Measurements from ENCODE around the gene AKR1D1.
"Not testable (repeated sequence)": the region's sequence is repeated elsewhere in the genome, so short reads cannot be mapped to it uniquely, and the experiment has no call there.

AKR1D1 gene

GRCh38 chr7:138076196-138076595, at the start of gene AKR1D1:
AKR1D1 (plus strand) TSS chr7:138076459; CDS start chr7:138076519, 60 bp downstream.
- no peak for DNase-seq

GRCh38 chr7:138027100-138027499, 49.2 kb upstream of the AKR1D1 start:
- DNase-seq: no peak

GRCh38 chr7:138029126-138029525, 47.1 kb upstream of the AKR1D1 start:
- DNase-seq: no peak

- DNase-seq: no peak
Measured at GRCh38 chr7:138029941-138030340, 46.3 kb upstream of the AKR1D1 start.

- DNase-seq: no peak
Measured at GRCh38 chr7:138030679-138031351, 45.4 kb upstream of the AKR1D1 start.

GRCh38 chr7:138032186-138032585, 44.1 kb upstream of the AKR1D1 start:
- no peak for DNase-seq

GRCh38 chr7:138032770-138033169, 43.5 kb upstream of the AKR1D1 start:
- DNase-seq: no peak

GRCh38 chr7:138033241-138033640, 43.0 kb upstream of the AKR1D1 start:
- DNase-seq: no peak

GRCh38 chr7:138036135-138036534, 40.1 kb upstream of the AKR1D1 start:
- DNase-seq: no peak

- DNase-seq: not testable (repeated sequence)
Measured at GRCh38 chr7:138040063-138040462, 36.2 kb upstream of the AKR1D1 start.

- DNase-seq: no peak
Measured at GRCh38 chr7:138044897-138045296, 31.4 kb upstream of the AKR1D1 start.

GRCh38 chr7:138047907-138048306, 28.4 kb upstream of the AKR1D1 start:
- DNase-seq: no peak

- DNase-seq: no peak
Measured at GRCh38 chr7:138049505-138050116, 26.6 kb upstream of the AKR1D1 start.

GRCh38 chr7:138051712-138052247, 24.5 kb upstream of the AKR1D1 start:
- not testable (repeated sequence) for DNase-seq

- DNase-seq: no peak
Measured at GRCh38 chr7:138052696-138053095, 23.6 kb upstream of the AKR1D1 start.

- not testable (repeated sequence) for DNase-seq
Measured at GRCh38 chr7:138055698-138056097, 20.6 kb upstream of the AKR1D1 start.

GRCh38 chr7:138063400-138063799, 12.9 kb upstream of the AKR1D1 start:
- no peak for DNase-seq

GRCh38 chr7:138064856-138065357, 11.4 kb upstream of the AKR1D1 start:
- DNase-seq: no peak

GRCh38 chr7:138065827-138066226, 10.4 kb upstream of the AKR1D1 start:
- DNase-seq: no peak

- no peak for DNase-seq
Measured at GRCh38 chr7:138066954-138067394, 9.3 kb upstream of the AKR1D1 start.

GRCh38 chr7:138067774-138068173, 8.5 kb upstream of the AKR1D1 start:
- DNase-seq: no peak

GRCh38 chr7:138070908-138071307, 5.4 kb upstream of the AKR1D1 start:
- DNase-seq: no peak

GRCh38 chr7:138072726-138073125, 3.5 kb upstream of the AKR1D1 start:
- DNase-seq: no peak
